Stimulated activated CD8-positive, alpha-beta memory T cell treated with anti-CD3 and anti-CD28 coated beads, Interleukin-12 subunit alpha, Interleukin-12 subunit beta, amount 100 ng/mL, for 24 hours (primary cell): ENCODE measurements around the gene EFNB2.

ENCODE experiments used
- DNase-seq: peaks from one replicate; pipeline ENCODE4 v3.0.0-alpha.2; 2020; ENCODE audit errors: extremely low read depth

The EFNB2 gene

GRCh38 chr13:106500445-106500844 is 35.0 kb downstream of the EFNB2 start:
- DNase-seq, result no peak

- DNase-seq, result no peak
These were observed 35.6 kb downstream of the EFNB2 start for GRCh38 chr13:106499896-106500295.

- DNase-seq, result no peak
These were observed 36.3 kb downstream of the EFNB2 start for GRCh38 chr13:106499113-106499512.

- DNase-seq, result no peak
These were observed 36.9 kb downstream of the EFNB2 start for GRCh38 chr13:106498571-106498970.

- no peak for DNase-seq
These were observed 37.3 kb downstream of the EFNB2 start for GRCh38 chr13:106498158-106498557.

- no peak for DNase-seq
These were observed 38.4 kb downstream of the EFNB2 start for GRCh38 chr13:106497079-106497478.

- no peak for DNase-seq
These were observed 39.1 kb downstream of the EFNB2 start for GRCh38 chr13:106496072-106496997.

- DNase-seq, result no peak
These were observed 40.5 kb downstream of the EFNB2 start for GRCh38 chr13:106494936-106495335.

GRCh38 chr13:106494506-106494905 is 41.0 kb downstream of the EFNB2 start:
- no peak for DNase-seq

GRCh38 chr13:106493533-106494220 is 41.8 kb downstream of the EFNB2 start:
- no peak for DNase-seq

GRCh38 chr13:106492588-106493475 is 42.6 kb downstream of the EFNB2 start:
- DNase-seq, result no peak

GRCh38 chr13:106491928-106492587 is 43.4 kb downstream of the EFNB2 start:
- DNase-seq, result no peak

- no peak for DNase-seq
These were observed 44.0 kb downstream of the EFNB2 start for GRCh38 chr13:106491463-106491862.

GRCh38 chr13:106490569-106491321 is 44.7 kb downstream of the EFNB2 start:
- DNase-seq, result no peak

GRCh38 chr13:106489849-106490568 is 45.5 kb downstream of the EFNB2 start:
- no peak for DNase-seq

GRCh38 chr13:106488686-106489085 is 46.8 kb downstream of the EFNB2 start:
- no peak for DNase-seq

GRCh38 chr13:106488076-106488475 is 47.4 kb downstream of the EFNB2 start:
- DNase-seq, result no peak

- no peak for DNase-seq
These were observed 48.3 kb downstream of the EFNB2 start for GRCh38 chr13:106487129-106487528.

GRCh38 chr13:106486287-106486686 is 49.2 kb downstream of the EFNB2 start:
- no peak for DNase-seq
